ENCODE measurements around the gene CCDC3.

- TF ChIP-seq CTCF (IDR thresholded peaks at IDR 0.05; ENCODE audit: low read depth, low read length): no peak
- TF ChIP-seq POLR2A (IDR thresholded peaks at IDR 0.05; ENCODE audit: extremely low read depth, insufficient read length): no peak
- no peak for TF ChIP-seq MYC (IDR thresholded peaks at IDR 0.05; ENCODE audit: low read depth, low read length)
Observed at GRCh38 chr10:12972146-12972545, 29.4 kb downstream of the CCDC3 start.

All from NB4 (cell line).